Endothelial cell of umbilical vein (primary cell): ENCODE results near the gene NDUFAF8. TPM values are rescaled to one million over a fixed set of nuclear protein-coding genes. Genes with fewer than 3 reads are reported as not detected.

Experiments
- BruUV-seq: library from RNA; stranded (reverse); fragments of 400-500 nt; replicated peaks from 2 replicates; lab custom pipeline; 2021; lab: Mats Ljungman, UMichigan
- CTCF ChIA-PET: fragments of 300-600, 350-600 bp; sonication (Branson Sonifier 250); formaldehyde crosslinking; loops from one replicate; lab custom pipeline; 2021; ENCODE audit warnings: antibody characterized with exemption, inconsistent platforms; lab: Charles Lee
- POLR2A ChIA-PET: fragments of 300-600, 350-600 bp; sonication (Branson Sonifier 250); formaldehyde crosslinking; loops from one replicate; lab custom pipeline; 2021; ENCODE audit warnings: antibody characterized with exemption, inconsistent platforms; lab: Charles Lee
- DNase-seq: peaks from one replicate; pipeline ENCODE4 v3.0.0-alpha.2; 2011; ENCODE audit warnings: low read depth, low spot score
- FAIRE-seq: peaks from 2 replicates; lab custom pipeline; 2011; peaks lifted over from hg19 to GRCh38; lab: Jason Lieb, UNC
- H2AFZ ChIP-seq: 2 replicates; pipeline ENCODE4 v1.6.0; 2012; ENCODE audit warnings: low read depth, low read length, control low read depth, inconsistent platforms
- H3K27ac ChIP-seq: 2 replicates; pipeline ENCODE4 v1.5.1; 2011; ENCODE audit warnings: low read depth, mild to moderate bottlenecking, control low read depth, low read length, moderate library complexity; ENCODE audit not compliant: insufficient read depth
- H3K27me3 ChIP-seq, 2 experiments: 2 replicates each; pipeline versions ENCODE4 v1.6.0 to v1.6.1; 2011; ENCODE audit warnings: low read length in 2 of 2, mixed read lengths in 1 of 2; ENCODE audit not compliant: control insufficient read depth in 2 of 2, insufficient read depth in 2 of 2
- H3K36me3 ChIP-seq, 2 experiments: 2 replicates in 1 of 2; 3 replicates in 1 of 2; pipeline ENCODE4 v1.5.1; 2011; ENCODE audit warnings: low read length in 2 of 2, mild to moderate bottlenecking in 1 of 2, moderate library complexity in 1 of 2; ENCODE audit not compliant: control insufficient read depth in 2 of 2, insufficient read depth in 2 of 2; ENCODE audit errors: extremely low read depth in 1 of 2
- H3K4me1 ChIP-seq: 3 replicates; pipeline ENCODE4 v1.5.1; 2011; ENCODE audit warnings: mild to moderate bottlenecking, low read length; ENCODE audit not compliant: control insufficient read depth, insufficient read depth; ENCODE audit errors: extremely low read depth
- H3K4me2 ChIP-seq: 2 replicates; pipeline ENCODE4 v1.6.1; 2011; ENCODE audit warnings: low read length, control low read depth, mixed read lengths; ENCODE audit not compliant: insufficient read depth
- H3K4me3 ChIP-seq, 3 experiments: fragments of 200-600 bp in 1 of 3; sonication (generic), shearing (Covaris generic) in 1 of 3; replicated peaks in 1 of 3; 2 replicates each; pipeline ENCODE4 v1.5.1; 2011 to 2016; ENCODE audit warnings: control low read depth in 3 of 3, low read length in 3 of 3, mild to moderate bottlenecking in 2 of 3, inconsistent platforms in 1 of 3, low read depth in 1 of 3, moderate library complexity in 1 of 3; ENCODE audit not compliant: insufficient read depth in 1 of 3
- H3K79me2 ChIP-seq: 2 replicates; pipeline ENCODE4 v1.6.0; 2012; ENCODE audit warnings: low read length, inconsistent platforms; ENCODE audit not compliant: control insufficient read depth, insufficient read depth
- H3K9ac ChIP-seq: replicated peaks from 2 replicates; pipeline ENCODE3; 2011; ENCODE audit warnings: low read length, control low read depth; ENCODE audit not compliant: insufficient read depth; ENCODE audit errors: extremely low read depth
- H3K9me1 ChIP-seq: replicated peaks from 3 replicates; pipeline ENCODE4 v1.6.0; 2011; ENCODE audit warnings: mild to moderate bottlenecking, low read length; ENCODE audit not compliant: control insufficient read depth, insufficient read depth; ENCODE audit errors: extremely low read depth
- H3K9me3 ChIP-seq: replicated peaks from 2 replicates; pipeline ENCODE4 v1.5.1; 2012; ENCODE audit warnings: low read length, inconsistent platforms; ENCODE audit not compliant: control insufficient read depth, insufficient read depth
- H4K20me1 ChIP-seq: replicated peaks from 2 replicates; pipeline ENCODE3; 2011; ENCODE audit warnings: mild to moderate bottlenecking, low read length; ENCODE audit not compliant: control insufficient read depth, insufficient read depth; ENCODE audit errors: extremely low read depth
- EZH2 ChIP-seq: IDR thresholded peaks from 2 replicates; pipeline ENCODE4 v1.6.1; 2012; ENCODE audit warnings: borderline replicate concordance, low read depth, mild to moderate bottlenecking, moderate library complexity, low read length, inconsistent platforms; ENCODE audit not compliant: severe bottlenecking
- FOS ChIP-seq: IDR thresholded peaks from 2 replicates; pipeline ENCODE4 v1.6.1; 2011; ENCODE audit warnings: mild to moderate bottlenecking, low read length, moderate library complexity, borderline replicate concordance; ENCODE audit not compliant: insufficient read depth
- GATA2 ChIP-seq: IDR thresholded peaks from 2 replicates; pipeline ENCODE4 v1.7.0; 2011; ENCODE audit warnings: low read depth, mild to moderate bottlenecking, moderate library complexity, mixed read lengths, low read length; ENCODE audit not compliant: insufficient read length, insufficient read depth
- JUN ChIP-seq: IDR thresholded peaks from 2 replicates; pipeline ENCODE4 v1.6.1; 2011; ENCODE audit warnings: borderline replicate concordance, low read depth; ENCODE audit not compliant: insufficient read length, insufficient read depth
- MYC ChIP-seq: IDR thresholded peaks from one replicate; pipeline ENCODE4 v1.6.1; 2011; ENCODE audit warnings: mild to moderate bottlenecking, low read depth, low read length
- POLR2A ChIP-seq: IDR thresholded peaks from 2 replicates; pipeline ENCODE4 v1.6.1; 2012; ENCODE audit warnings: low read depth, mild to moderate bottlenecking, control low read depth, low read length
- POLR2AphosphoS5 ChIP-seq: IDR thresholded peaks from 2 replicates; pipeline ENCODE4 v1.6.1; 2012; ENCODE audit warnings: low read depth, mild to moderate bottlenecking, control low read depth, low read length, moderate library complexity; ENCODE audit not compliant: insufficient read depth
- dilution Hi-C: fragments of 300-500 bp; cut with MboI; formaldehyde crosslinking; loops from one replicate; pipeline ENCODE4 v1.15.0; 2019; ENCODE audit warnings: low sequenced_read_pairs; ENCODE audit not compliant: extremely low pct_ligation_motif_present
- intact Hi-C: fragments of 100-400 bp; cut with micrococcal nuclease; formaldehyde crosslinking; loops from one replicate; pipeline ENCODE4 v1.10.0; 2022
- polyA plus RNA-seq, 4 experiments: library from polyadenylated mRNA; depleted of rRNA in 3 of 4; stranded (reverse) in 3 of 4; unstranded in 1 of 4; fragments of >200 nt; gene quantifications; 2 replicates each; pipeline versions ENCODE4 v1.2.1 to v1.2.3, GENCODE V29; 2011 to 2012; ENCODE audit warnings: missing spikeins in 1 of 4
- total RNA-seq: library from RNA; stranded (reverse); gene quantifications from 2 replicates; pipeline ENCODE4 v1.2.3, GENCODE V29; 2021
- TF ChIP-seq, protein P1 (sequence below): IDR thresholded peaks from 2 replicates; pipeline ENCODE4 v1.6.1; 2011; ENCODE audit not compliant: insufficient read depth, insufficient read length
- TF ChIP-seq, protein P2 (sequence below), 2 donors: IDR thresholded peaks; 1 replicate in 1 of 2; 2 replicates in 1 of 2; pipeline ENCODE4 v1.5.1; 2011; ENCODE audit warnings: low read length in 2 of 2, mild to moderate bottlenecking in 2 of 2, moderate library complexity in 2 of 2, control low read depth in 1 of 2, inconsistent platforms in 1 of 2, low read depth in 1 of 2; ENCODE audit not compliant: insufficient read depth in 1 of 2; ENCODE audit errors: extremely low read depth in 1 of 2

The NDUFAF8 gene
- total and polyA plus RNA-seq, 2 donors (not counting 3 experiments of a cell fraction or from before 2014, with no cell fraction given), result 61.5 to 83.9 TPM

DNA sequence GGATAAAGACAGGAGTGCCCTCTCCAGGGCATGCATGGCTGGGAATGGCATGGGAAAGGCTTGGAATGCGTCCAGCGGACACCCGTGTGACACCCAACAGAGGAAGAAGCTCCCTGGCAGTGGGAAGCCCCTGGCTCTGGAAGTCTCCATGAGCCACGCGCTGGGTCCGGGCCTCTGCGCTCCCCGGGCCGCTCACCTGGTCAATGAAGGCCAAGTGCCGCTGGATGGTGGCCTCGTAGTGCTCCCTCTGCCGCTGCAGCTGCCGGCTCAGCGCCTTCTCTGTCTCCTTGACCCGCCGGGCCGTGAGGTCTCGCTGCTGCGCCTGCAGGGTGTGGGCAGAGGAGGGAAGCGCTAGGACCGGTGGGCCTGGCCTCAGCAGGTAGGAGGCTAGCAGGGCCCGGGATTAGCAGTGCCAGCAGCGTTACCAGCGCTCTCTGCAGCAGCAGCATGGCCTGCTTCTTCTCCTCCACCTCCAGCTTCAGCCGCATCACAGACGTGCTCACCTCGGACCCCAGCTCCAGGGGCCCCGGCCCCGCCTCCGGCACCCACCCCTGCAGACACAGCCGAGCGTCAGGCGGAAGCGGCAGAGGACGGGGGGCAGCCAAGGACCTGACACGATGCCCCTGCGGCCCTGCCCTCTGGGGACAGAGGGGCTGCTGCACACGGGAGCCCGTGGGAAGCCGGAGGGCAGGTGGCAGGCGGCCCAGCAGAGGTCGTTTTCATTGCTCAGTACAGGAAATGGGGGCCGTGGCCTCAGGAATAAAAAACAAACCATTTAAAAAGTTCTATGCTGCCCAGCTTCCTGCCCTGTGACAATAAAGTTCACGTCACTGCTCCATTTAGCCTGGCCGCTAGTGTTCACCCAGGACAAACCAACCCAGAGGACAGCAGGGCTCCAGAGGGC is 42.4 kb upstream of the NDUFAF8 start:
- no peaks in the 10 kb centered on the region for H3K79me2 ChIP-seq
- BruUV-seq, result no TSS peak
- no peak overlapping the region for H3K4me3 ChIP-seq
- H3K9ac ChIP-seq, result no peak overlapping the region
- intact Hi-C loops, result no loop called here
- peaks cover 0 to 5% of the 10 kb centered on the region in 2 experiments for H3K36me3 ChIP-seq
- FAIRE-seq (peak; percentile 94), DNase-seq (peak; percentile 52)
- H3K4me2 ChIP-seq, result no peak overlapping the region
- no peaks in the 10 kb centered on the region for H3K9me3 ChIP-seq
- H3K27me3 ChIP-seq, result no peaks in the 10 kb centered on the region
- CTCF ChIA-PET, result interaction anchor here (1.5 kb wide), 2 partner anchors 17 to 54 kb away, joined by 3 to 7 read pairs; no protein-coding TSS in a partner anchor
- H3K4me1 ChIP-seq, result no peaks in the 10 kb centered on the region
- TF ChIP-seq EZH2 (no peak), JUN (no peak), POLR2AphosphoS5 (peak; percentile 30)
- H3K9me1 ChIP-seq, result no peaks in the 10 kb centered on the region
- no peak overlapping the region for H2AFZ ChIP-seq
- no peaks in the 10 kb centered on the region for H4K20me1 ChIP-seq
- dilution Hi-C loops, result no loop called here
- POLR2A ChIA-PET, result no interaction called here
- no peak overlapping the region for H3K27ac ChIP-seq

DNA sequence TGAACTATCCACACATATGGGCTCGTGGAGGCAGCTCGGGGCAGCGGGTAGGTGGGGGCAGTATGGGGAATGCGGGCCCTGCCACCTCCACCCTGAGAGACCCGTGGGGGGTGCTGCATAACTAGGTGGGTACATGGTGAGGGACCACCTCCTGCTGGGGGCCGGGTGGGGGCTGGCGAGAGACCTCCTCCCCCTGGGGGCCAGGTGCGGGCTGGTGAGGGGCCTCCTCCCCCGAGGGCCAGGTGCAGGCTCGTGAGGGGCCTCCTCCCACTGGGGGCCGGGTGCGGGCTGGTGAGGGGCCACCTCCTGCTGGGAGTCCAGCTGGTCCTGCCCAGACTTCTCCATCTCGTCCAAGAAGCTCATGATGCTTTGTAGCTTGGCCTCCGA is 41.7 kb upstream of the NDUFAF8 start:
- FAIRE-seq (no peak), DNase-seq (no peak)
- Histone ChIP-seq H3K27ac (no peak overlapping the region), H3K9ac (no peak overlapping the region), H2AFZ (no peak overlapping the region), H4K20me1 (no peaks in the 10 kb centered on the region), H3K4me3 (no peak overlapping the region), H3K4me1 (no peaks in the 10 kb centered on the region), H3K9me1 (no peaks in the 10 kb centered on the region), H3K9me3 (no peaks in the 10 kb centered on the region), H3K27me3 (no peaks in the 10 kb centered on the region), H3K36me3 (peaks cover 0 to 3% of the 10 kb centered on the region in 2 experiments), H3K79me2 (no peaks in the 10 kb centered on the region), H3K4me2 (no peak overlapping the region)
- ChIA-PET CTCF (interaction anchor here (1.3 to 1.5 kb wide), 2 partner anchors 43 to 55 kb away, joined by 3 to 7 read pairs; no protein-coding TSS in a partner anchor), POLR2A (no interaction called here)
- dilution Hi-C loops, result no loop called here
- no TSS peak for BruUV-seq
- no peak for TF ChIP-seq EZH2
- no peak for TF ChIP-seq POLR2A
- TF ChIP-seq, protein P1, sequence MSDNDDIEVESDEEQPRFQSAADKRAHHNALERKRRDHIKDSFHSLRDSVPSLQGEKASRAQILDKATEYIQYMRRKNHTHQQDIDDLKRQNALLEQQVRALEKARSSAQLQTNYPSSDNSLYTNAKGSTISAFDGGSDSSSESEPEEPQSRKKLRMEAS, result no peak
- TF ChIP-seq JUN, result no peak
- TF ChIP-seq, protein P2, sequence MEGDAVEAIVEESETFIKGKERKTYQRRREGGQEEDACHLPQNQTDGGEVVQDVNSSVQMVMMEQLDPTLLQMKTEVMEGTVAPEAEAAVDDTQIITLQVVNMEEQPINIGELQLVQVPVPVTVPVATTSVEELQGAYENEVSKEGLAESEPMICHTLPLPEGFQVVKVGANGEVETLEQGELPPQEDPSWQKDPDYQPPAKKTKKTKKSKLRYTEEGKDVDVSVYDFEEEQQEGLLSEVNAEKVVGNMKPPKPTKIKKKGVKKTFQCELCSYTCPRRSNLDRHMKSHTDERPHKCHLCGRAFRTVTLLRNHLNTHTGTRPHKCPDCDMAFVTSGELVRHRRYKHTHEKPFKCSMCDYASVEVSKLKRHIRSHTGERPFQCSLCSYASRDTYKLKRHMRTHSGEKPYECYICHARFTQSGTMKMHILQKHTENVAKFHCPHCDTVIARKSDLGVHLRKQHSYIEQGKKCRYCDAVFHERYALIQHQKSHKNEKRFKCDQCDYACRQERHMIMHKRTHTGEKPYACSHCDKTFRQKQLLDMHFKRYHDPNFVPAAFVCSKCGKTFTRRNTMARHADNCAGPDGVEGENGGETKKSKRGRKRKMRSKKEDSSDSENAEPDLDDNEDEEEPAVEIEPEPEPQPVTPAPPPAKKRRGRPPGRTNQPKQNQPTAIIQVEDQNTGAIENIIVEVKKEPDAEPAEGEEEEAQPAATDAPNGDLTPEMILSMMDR (IDR thresholded peaks at IDR 0.05; ENCODE audit: extremely low read depth in 1 of 2, insufficient read depth in 1 of 2, low read depth in 1 of 2, low read length in 2 of 2), result no peak
- no peak for TF ChIP-seq GATA2
- no peak for TF ChIP-seq FOS
- no peak for TF ChIP-seq MYC
- intact Hi-C loops, result no loop called here
